GM21447 (cell line): ENCODE data around the gene MRM2.

Experiments
- ATAC-seq: cut with Tn5 transposase; IDR thresholded peaks from one replicate; pipeline ENCODE4 v1.9.1; 2021; ENCODE audit not compliant: unreplicated experiment

The MRM2 gene

GRCh38 chr7:2209146-2209960, 32.7 kb downstream of the MRM2 start:
- ATAC-seq, result no peak

GRCh38 chr7:2208712-2209111, 33.3 kb downstream of the MRM2 start:
- ATAC-seq, result no peak

GRCh38 chr7:2205036-2205780, 36.8 kb downstream of the MRM2 start:
- ATAC-seq, result no peak

GRCh38 chr7:2204446-2204845, 37.6 kb downstream of the MRM2 start:
- no peak for ATAC-seq

- ATAC-seq, result peak; percentile 57
Observed at GRCh38 chr7:2203766-2204300, 38.2 kb downstream of the MRM2 start.

- no peak for ATAC-seq
Observed at GRCh38 chr7:2202901-2203765, 38.9 kb downstream of the MRM2 start.

GRCh38 chr7:2202361-2202761, 39.6 kb downstream of the MRM2 start:
- no peak for ATAC-seq

GRCh38 chr7:2201686-2202360, 40.2 kb downstream of the MRM2 start:
- no peak for ATAC-seq

GRCh38 chr7:2201128-2201527, 40.9 kb downstream of the MRM2 start:
- no peak for ATAC-seq

- no peak for ATAC-seq
Observed at GRCh38 chr7:2200584-2200980, 41.4 kb downstream of the MRM2 start.

- no peak for ATAC-seq
Observed at GRCh38 chr7:2199956-2200583, 41.9 kb downstream of the MRM2 start.

- ATAC-seq, result no peak
Observed at GRCh38 chr7:2199528-2199927, 42.5 kb downstream of the MRM2 start.

- no peak for ATAC-seq
Observed at GRCh38 chr7:2198760-2199159, 43.2 kb downstream of the MRM2 start.

- no peak for ATAC-seq
Observed at GRCh38 chr7:2198206-2198605, 43.8 kb downstream of the MRM2 start.

GRCh38 chr7:2197436-2198155, 44.4 kb downstream of the MRM2 start:
- no peak for ATAC-seq

GRCh38 chr7:2196381-2197378, 45.3 kb downstream of the MRM2 start:
- no peak for ATAC-seq

GRCh38 chr7:2195400-2196246, 46.4 kb downstream of the MRM2 start:
- no peak for ATAC-seq
